ENCODE data around the gene RNF168.

- TF ChIP-seq SMC3 (IDR thresholded peaks at IDR 0.05) (no peak), CTCF (IDR thresholded peaks at IDR 0.05) (no peak), ZSCAN20 (CRISPR knock-in tag; IDR thresholded peaks at IDR 0.05) (no peak), EP300 (IDR thresholded peaks at IDR 0.05) (no peak), MAX (IDR thresholded peaks at IDR 0.05) (no peak), POLR2A (IDR thresholded peaks at IDR 0.05; ENCODE audit: low read length) (no peak), E2F6 (IDR thresholded peaks at IDR 0.05; ENCODE audit: borderline replicate concordance, low read depth) (no peak), RFX5 (IDR thresholded peaks at IDR 0.05) (no peak), RNF2 (IDR thresholded peaks at IDR 0.05; ENCODE audit: borderline replicate concordance, low read depth) (no peak)
Observed at GRCh38 chr3:196496183-196496582, 7.4 kb downstream of the RNF168 start.
